Stimulated activated CD4-positive, alpha-beta T cell treated with anti-CD3 and anti-CD28 coated beads, Interleukin-1b, Interleukin-23, amount 100 ng/mL, for 1 hour (primary cell): ENCODE results near the gene IMPA2.

Source experiments
- DNase-seq, 2 donors: peaks; one replicate each; pipeline ENCODE4 v3.0.0-alpha.2; 2020; ENCODE audit warnings: low read depth in 2 of 2

The IMPA2 gene

GRCh38 chr18:12008181-12008767 is 27.0 kb downstream of the IMPA2 start:
- DNase-seq: no peak

- DNase-seq: no peak
These were observed 27.7 kb downstream of the IMPA2 start for GRCh38 chr18:12008842-12009580.

GRCh38 chr18:12009581-12010140 is 28.4 kb downstream of the IMPA2 start:
- no peak for DNase-seq

- no peak for DNase-seq
These were observed 29.0 kb downstream of the IMPA2 start for GRCh38 chr18:12010187-12010802.

- DNase-seq: no peak
These were observed 30.1 kb downstream of the IMPA2 start for GRCh38 chr18:12011199-12011956.

- no peak for DNase-seq
These were observed 30.7 kb downstream of the IMPA2 start for GRCh38 chr18:12011957-12012549.

- no peak for DNase-seq
These were observed 31.4 kb downstream of the IMPA2 start for GRCh38 chr18:12012697-12013096.

GRCh38 chr18:12013186-12013916 is 32.0 kb downstream of the IMPA2 start:
- no peak for DNase-seq

GRCh38 chr18:12014086-12014485 is 32.8 kb downstream of the IMPA2 start:
- DNase-seq: no peak

GRCh38 chr18:12014521-12015415 is 33.5 kb downstream of the IMPA2 start:
- DNase-seq: no peak

- no peak for DNase-seq
These were observed 34.2 kb downstream of the IMPA2 start for GRCh38 chr18:12015416-12016062.

- no peak for DNase-seq
These were observed 35.8 kb downstream of the IMPA2 start for GRCh38 chr18:12017081-12017480.

GRCh38 chr18:12018861-12019260 is 37.6 kb downstream of the IMPA2 start:
- no peak for DNase-seq

GRCh38 chr18:12021077-12021476 is 39.8 kb downstream of the IMPA2 start:
- DNase-seq: no peak

GRCh38 chr18:12021596-12021995 is 40.3 kb downstream of the IMPA2 start:
- DNase-seq: no peak

- no peak for DNase-seq
These were observed 42.1 kb downstream of the IMPA2 start for GRCh38 chr18:12023375-12023774.

GRCh38 chr18:12026562-12026961 is 45.3 kb downstream of the IMPA2 start:
- no peak for DNase-seq

- DNase-seq: no peak
These were observed 45.7 kb downstream of the IMPA2 start for GRCh38 chr18:12027046-12027445.

- no peak for DNase-seq
These were observed 46.2 kb downstream of the IMPA2 start for GRCh38 chr18:12027480-12027879.
